ENCODE data around the gene TMEM128.
"Not testable (repeated sequence)": the region's sequence is repeated elsewhere in the genome, so short reads cannot be mapped to it uniquely, and the experiment has no call there.

TMEM128 gene

DNA sequence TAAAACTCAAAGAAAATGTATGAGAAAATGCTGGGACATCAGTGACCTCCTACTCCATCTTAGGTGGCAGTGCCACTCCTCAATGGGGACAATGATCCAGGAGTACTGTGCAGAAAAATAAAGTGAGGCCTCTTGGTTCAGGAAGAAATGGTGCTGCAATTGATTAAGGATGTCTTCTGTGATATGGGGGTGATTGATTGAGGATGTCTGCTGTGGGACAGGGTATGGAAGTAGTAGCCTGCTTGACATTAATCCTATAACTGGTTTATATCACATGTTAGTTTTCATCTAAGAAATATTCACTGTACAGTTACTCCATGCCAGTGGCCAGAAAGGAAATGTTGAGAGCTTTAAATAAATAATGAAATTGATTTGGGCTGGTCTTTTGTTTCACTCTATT is 41.8 kb downstream of the TMEM128 start:
- H3K27me3 Mint-ChIP-seq: peaks cover 94% of the 10 kb centered on the region

GRCh38 chr4:4204401-4204745 is 43.6 kb downstream of the TMEM128 start:
- H3K9me3 Mint-ChIP-seq: no peaks in the 10 kb centered on the region
- H3K36me3 Mint-ChIP-seq (ENCODE audit: insufficient read depth): no peaks in the 10 kb centered on the region
- ATAC-seq (replicated peaks; ENCODE audit: extremely low read depth, poor library complexity, severe bottlenecking) (no peak), DNase-seq (ENCODE audit: low spot score in 2 of 2) (no peak)
- no peaks in the 10 kb centered on the region for H3K4me1 Mint-ChIP-seq
- no peak overlapping the region for H3K4me3 Mint-ChIP-seq
- H3K27ac Mint-ChIP-seq (ENCODE audit: low read depth): no peak overlapping the region
- peaks cover 79% of the 10 kb centered on the region for H3K27me3 Mint-ChIP-seq

More for the DNA sequence above, 41.8 kb downstream of the TMEM128 start:
- no peak overlapping the region for H3K4me3 Mint-ChIP-seq
- H3K4me1 Mint-ChIP-seq: no peaks in the 10 kb centered on the region
- DNase-seq (ENCODE audit: low spot score in 2 of 2) (no peak), ATAC-seq (replicated peaks; ENCODE audit: extremely low read depth, poor library complexity, severe bottlenecking) (no peak)
- no peak overlapping the region for H3K27ac Mint-ChIP-seq (ENCODE audit: low read depth)
- H3K36me3 Mint-ChIP-seq (ENCODE audit: insufficient read depth): no peaks in the 10 kb centered on the region
- no peaks in the 10 kb centered on the region for H3K9me3 Mint-ChIP-seq

DNA sequence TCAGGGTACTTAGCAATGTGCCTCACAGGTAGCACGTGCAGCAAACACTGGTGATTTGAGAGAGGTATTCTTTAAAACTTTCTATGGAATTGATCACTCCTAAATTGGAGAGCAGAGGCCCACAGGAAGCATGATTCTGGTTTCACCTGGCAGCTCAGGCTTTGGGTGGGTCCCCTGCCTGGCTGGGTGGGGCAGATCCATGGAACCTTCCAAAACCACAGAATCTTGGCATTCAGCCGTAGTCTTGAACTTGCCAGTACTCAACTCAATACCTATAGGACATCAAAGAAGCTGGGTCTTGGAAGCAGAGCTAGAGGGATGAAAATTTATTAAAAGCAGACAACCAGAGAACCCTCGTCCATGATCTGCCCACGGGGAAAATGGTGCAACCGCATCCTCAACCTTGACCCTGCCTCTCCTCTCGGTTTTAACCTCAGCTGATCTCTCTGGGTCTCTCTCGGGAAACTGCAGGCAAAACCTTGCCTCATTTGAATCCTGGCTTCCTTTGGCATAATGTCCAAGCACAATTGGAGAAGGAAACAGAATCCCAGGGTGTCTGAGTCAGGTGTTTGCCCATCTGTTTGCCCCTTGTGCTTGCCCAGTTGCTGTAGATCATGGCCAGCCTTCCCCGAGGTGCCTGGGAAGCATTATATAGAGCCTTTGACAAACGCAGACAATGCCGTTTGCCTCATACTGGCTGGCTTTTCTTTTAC is 44.2 kb downstream of the TMEM128 start:
- Mint-ChIP-seq H3K4me1 (no peaks in the 10 kb centered on the region), H3K27ac (ENCODE audit: low read depth) (no peak overlapping the region), H3K4me3 (no peak overlapping the region), H3K9me3 (no peaks in the 10 kb centered on the region), H3K27me3 (peaks cover 78% of the 10 kb centered on the region), H3K36me3 (ENCODE audit: insufficient read depth) (no peaks in the 10 kb centered on the region)
- ATAC-seq (replicated peaks; ENCODE audit: extremely low read depth, poor library complexity, severe bottlenecking): no peak
- no peak for DNase-seq (ENCODE audit: low spot score in 2 of 2)

DNA sequence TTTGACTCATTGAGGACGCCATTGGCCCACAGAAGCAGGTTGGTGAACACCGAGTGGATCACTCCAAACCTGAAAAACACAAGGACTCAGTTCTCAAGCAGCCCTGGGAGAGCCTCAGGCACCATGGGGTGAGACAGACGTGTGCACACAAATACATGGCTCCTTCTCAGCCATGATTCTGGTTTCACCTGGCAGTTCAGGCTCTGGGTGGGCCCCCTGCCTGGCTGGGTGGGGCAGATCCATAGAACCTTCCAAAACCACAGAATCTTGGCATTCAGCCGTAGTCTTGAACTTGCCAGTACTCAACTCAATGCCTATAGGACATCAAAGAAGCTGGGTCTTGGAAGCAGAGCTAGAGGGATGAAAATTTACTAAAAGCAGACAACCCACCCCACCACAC is 45.5 kb downstream of the TMEM128 start:
- Mint-ChIP-seq H3K36me3 (ENCODE audit: insufficient read depth) (no peaks in the 10 kb centered on the region), H3K27me3 (peaks cover 78% of the 10 kb centered on the region), H3K4me1 (no peaks in the 10 kb centered on the region), H3K27ac (ENCODE audit: low read depth) (no peak overlapping the region), H3K4me3 (no peak overlapping the region), H3K9me3 (no peaks in the 10 kb centered on the region)
- DNase-seq (ENCODE audit: low spot score in 2 of 2): no peak
- no peak for ATAC-seq (replicated peaks; ENCODE audit: extremely low read depth, poor library complexity, severe bottlenecking)

DNA sequence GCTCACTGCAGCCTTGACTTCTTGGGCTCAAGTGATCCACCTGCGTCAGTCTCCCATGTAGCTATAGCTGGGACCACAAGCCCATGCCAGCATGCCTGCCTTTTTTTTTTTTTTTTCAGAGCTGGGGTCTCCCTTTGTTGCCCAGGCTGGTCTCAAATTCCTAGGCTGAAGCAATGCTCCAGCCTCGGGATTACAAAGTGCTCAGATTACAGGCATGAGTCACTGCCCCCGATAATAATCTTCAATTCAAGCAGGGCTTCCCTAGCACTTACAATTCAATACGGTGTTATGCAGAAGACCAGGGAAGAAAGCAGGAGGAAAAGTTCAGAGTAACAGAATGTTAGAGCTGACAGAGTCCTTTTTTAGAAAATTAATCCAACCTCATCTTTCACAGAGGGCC is 47.4 kb downstream of the TMEM128 start:
- H3K27me3 Mint-ChIP-seq: peaks cover 78% of the 10 kb centered on the region
- H3K4me3 Mint-ChIP-seq: no peak overlapping the region
- ATAC-seq (replicated peaks; ENCODE audit: extremely low read depth, poor library complexity, severe bottlenecking) (no peak), DNase-seq (ENCODE audit: low spot score in 2 of 2) (no peak)
- no peaks in the 10 kb centered on the region for H3K9me3 Mint-ChIP-seq
- no peak overlapping the region for H3K27ac Mint-ChIP-seq (ENCODE audit: low read depth)
- no peaks in the 10 kb centered on the region for H3K4me1 Mint-ChIP-seq
- no peaks in the 10 kb centered on the region for H3K36me3 Mint-ChIP-seq (ENCODE audit: insufficient read depth)

DNA sequence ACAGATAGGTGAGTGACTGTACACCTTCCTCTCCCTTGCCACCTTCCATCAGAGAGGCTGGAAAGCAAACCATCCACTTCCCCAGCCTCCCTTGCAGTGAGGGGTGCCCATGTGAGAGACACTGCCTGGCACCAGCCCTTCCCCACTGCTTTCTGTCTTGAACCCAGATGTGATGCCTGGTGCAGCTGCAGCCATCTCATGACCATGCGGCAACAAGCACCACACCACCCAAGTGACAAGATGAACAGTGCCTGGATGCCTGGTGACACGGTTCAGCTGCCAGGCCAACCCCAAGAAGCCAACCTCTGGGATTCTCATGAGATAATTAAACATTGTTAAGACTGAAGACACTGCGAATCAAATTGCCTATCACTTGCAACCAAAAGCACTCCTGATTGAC is 52.7 kb downstream of the TMEM128 start:
- no peaks in the 10 kb centered on the region for H3K9me3 Mint-ChIP-seq
- peaks cover 9% of the 10 kb centered on the region for H3K4me1 Mint-ChIP-seq
- DNase-seq (ENCODE audit: low spot score in 2 of 2) (no peak), ATAC-seq (replicated peaks; ENCODE audit: extremely low read depth, poor library complexity, severe bottlenecking) (no peak)
- H3K27me3 Mint-ChIP-seq: peaks cover 81% of the 10 kb centered on the region
- no peak overlapping the region for H3K4me3 Mint-ChIP-seq
- H3K36me3 Mint-ChIP-seq (ENCODE audit: insufficient read depth): no peaks in the 10 kb centered on the region
- no peak overlapping the region for H3K27ac Mint-ChIP-seq (ENCODE audit: low read depth)

- H3K4me3 Mint-ChIP-seq; H3K9me3 Mint-ChIP-seq; H3K27ac Mint-ChIP-seq (ENCODE audit: low read depth); DNase-seq (ENCODE audit: low spot score in 2 of 2); H3K36me3 Mint-ChIP-seq (ENCODE audit: insufficient read depth); ATAC-seq (replicated peaks; ENCODE audit: extremely low read depth, poor library complexity, severe bottlenecking); H3K4me1 Mint-ChIP-seq: not testable (repeated sequence)
- H3K27me3 Mint-ChIP-seq: peaks cover 74% of the 10 kb centered on the region
These were observed 59.5 kb downstream of the TMEM128 start for GRCh38 chr4:4188557-4188956.

Data from central memory CD8-positive, alpha-beta T cell (primary cell).